Activated naive CD8-positive, alpha-beta T cell treated with anti-CD3 and anti-CD28 coated beads, Interleukin-2, amount 50 U/mL, for 24 hours (primary cell): ENCODE measurements around the gene DICER1.
A peak's percentile ranks its signal among the peaks of the same experiment; 100 is the strongest.
"Not testable (repeated sequence)": the region's sequence is repeated elsewhere in the genome, so short reads cannot be mapped to it uniquely, and the experiment has no call there.

ENCODE experiments used
- ATAC-seq: fragments of 150-1000 bp; cut with Tn5 transposase; one replicate; pipeline ENCODE4 v1.10.0; 2021
- DNase-seq: peaks from one replicate; pipeline ENCODE4 v3.0.0; 2021
- H3K27ac Mint-ChIP-seq: one replicate; pipeline ENCODE4 v1.8.0; 2021; ENCODE audit warnings: mild to moderate bottlenecking, mixed read lengths
- H3K27me3 Mint-ChIP-seq: one replicate; pipeline ENCODE4 v1.8.0; 2021; ENCODE audit warnings: mixed read lengths
- H3K36me3 Mint-ChIP-seq: one replicate; pipeline ENCODE4 v1.8.0; 2021; ENCODE audit warnings: low read depth, mixed read lengths
- H3K4me1 Mint-ChIP-seq: one replicate; pipeline ENCODE4 v1.8.0; 2021; ENCODE audit warnings: mixed read lengths
- H3K4me3 Mint-ChIP-seq: one replicate; pipeline ENCODE4 v1.8.0; 2021; ENCODE audit warnings: mild to moderate bottlenecking, moderate library complexity, mixed read lengths
- H3K9me3 Mint-ChIP-seq: one replicate; pipeline ENCODE4 v1.8.0; 2021; ENCODE audit warnings: mixed read lengths

The DICER1 gene

GRCh38 chr14:95146079-95146771, 11.1 kb downstream of the DICER1 start:
- peaks cover 78% of the 10 kb centered on the region for H3K4me1 Mint-ChIP-seq
- ATAC-seq: no peak
- no peak overlapping the region for H3K27ac Mint-ChIP-seq
- H3K27me3 Mint-ChIP-seq: no peaks in the 10 kb centered on the region
- DNase-seq: no peak
- H3K36me3 Mint-ChIP-seq: peaks cover 22% of the 10 kb centered on the region
- no peak overlapping the region for H3K4me3 Mint-ChIP-seq
- H3K9me3 Mint-ChIP-seq: peaks cover 18% of the 10 kb centered on the region

GRCh38 chr14:95144849-95145248, 12.5 kb downstream of the DICER1 start:
- no peak for DNase-seq
- H3K9me3 Mint-ChIP-seq: peaks cover 18% of the 10 kb centered on the region
- no peak overlapping the region for H3K4me3 Mint-ChIP-seq
- no peak overlapping the region for H3K27ac Mint-ChIP-seq
- H3K36me3 Mint-ChIP-seq: peaks cover 22% of the 10 kb centered on the region
- no peak for ATAC-seq
- H3K27me3 Mint-ChIP-seq: no peaks in the 10 kb centered on the region
- peaks cover 76% of the 10 kb centered on the region for H3K4me1 Mint-ChIP-seq

- no peak overlapping the region for H3K4me3 Mint-ChIP-seq
- peaks cover 79% of the 10 kb centered on the region for H3K4me1 Mint-ChIP-seq
- peaks cover 18% of the 10 kb centered on the region for H3K9me3 Mint-ChIP-seq
Observed at GRCh38 chr14:95143808-95144620, 13.3 kb downstream of the DICER1 start.

GRCh38 chr14:95142208-95142607, 15.1 kb downstream of the DICER1 start:
- Mint-ChIP-seq H3K27me3 (no peaks in the 10 kb centered on the region), H3K4me1 (peaks cover 75% of the 10 kb centered on the region), H3K4me3 (no peak overlapping the region), H3K27ac (no peak overlapping the region), H3K9me3 (peaks cover 18% of the 10 kb centered on the region), H3K36me3 (peaks cover 21% of the 10 kb centered on the region)
- ATAC-seq: no peak
- DNase-seq: no peak

More at GRCh38 chr14:95143808-95144620, 13.3 kb downstream of the DICER1 start:
- Mint-ChIP-seq H3K27ac (no peak overlapping the region), H3K27me3 (no peaks in the 10 kb centered on the region), H3K36me3 (peaks cover 22% of the 10 kb centered on the region)
- ATAC-seq: no peak
- DNase-seq: no peak

- Mint-ChIP-seq H3K27ac (no peak overlapping the region), H3K36me3 (peaks cover 18% of the 10 kb centered on the region), H3K27me3 (no peaks in the 10 kb centered on the region), H3K4me3 (no peak overlapping the region), H3K4me1 (peaks cover 75% of the 10 kb centered on the region), H3K9me3 (peaks cover 16% of the 10 kb centered on the region)
- ATAC-seq (no peak), DNase-seq (no peak)
Observed at GRCh38 chr14:95141684-95142083, 15.6 kb downstream of the DICER1 start.

GRCh38 chr14:95140060-95140858, 17.1 kb downstream of the DICER1 start:
- H3K9me3 Mint-ChIP-seq: peaks cover 6% of the 10 kb centered on the region
- DNase-seq: no peak
- peaks cover 71% of the 10 kb centered on the region for H3K4me1 Mint-ChIP-seq
- peak overlapping the region; percentile 5 for H3K4me3 Mint-ChIP-seq
- ATAC-seq: peak; percentile 46
- H3K27ac Mint-ChIP-seq: peak overlapping the region; percentile 7
- peaks cover 7% of the 10 kb centered on the region for H3K36me3 Mint-ChIP-seq
- no peaks in the 10 kb centered on the region for H3K27me3 Mint-ChIP-seq

- no peak for ATAC-seq
- Mint-ChIP-seq H3K27me3 (no peaks in the 10 kb centered on the region), H3K9me3 (no peaks in the 10 kb centered on the region), H3K27ac (no peak overlapping the region), H3K36me3 (peaks cover 2% of the 10 kb centered on the region), H3K4me1 (peaks cover 69% of the 10 kb centered on the region), H3K4me3 (no peak overlapping the region)
- no peak for DNase-seq
Observed at GRCh38 chr14:95138876-95139275, 18.5 kb downstream of the DICER1 start.

- H3K4me3 Mint-ChIP-seq, H3K36me3 Mint-ChIP-seq, DNase-seq, ATAC-seq, H3K9me3 Mint-ChIP-seq, H3K27me3 Mint-ChIP-seq: not testable (repeated sequence)
- peak overlapping the region; percentile 10 for H3K27ac Mint-ChIP-seq
- H3K4me1 Mint-ChIP-seq: peaks cover 65% of the 10 kb centered on the region
Observed at GRCh38 chr14:95138455-95138854, 18.9 kb downstream of the DICER1 start.

GRCh38 chr14:95137804-95138167, 19.5 kb downstream of the DICER1 start:
- ATAC-seq (no peak), DNase-seq (no peak)
- Mint-ChIP-seq H3K4me3 (no peak overlapping the region), H3K27ac (no peak overlapping the region), H3K36me3 (peaks cover 9% of the 10 kb centered on the region), H3K4me1 (peaks cover 61% of the 10 kb centered on the region), H3K27me3 (no peaks in the 10 kb centered on the region), H3K9me3 (no peaks in the 10 kb centered on the region)

- no peaks in the 10 kb centered on the region for H3K27me3 Mint-ChIP-seq
- H3K36me3 Mint-ChIP-seq: peaks cover 14% of the 10 kb centered on the region
- no peaks in the 10 kb centered on the region for H3K9me3 Mint-ChIP-seq
- peak overlapping the region; percentile 44 for H3K27ac Mint-ChIP-seq
- ATAC-seq: no peak
- no peak for DNase-seq
- no peak overlapping the region for H3K4me3 Mint-ChIP-seq
- H3K4me1 Mint-ChIP-seq: peaks cover 57% of the 10 kb centered on the region
Observed at GRCh38 chr14:95137164-95137803, 20.0 kb downstream of the DICER1 start.

GRCh38 chr14:95136631-95137030, 20.7 kb downstream of the DICER1 start:
- Mint-ChIP-seq H3K27me3 (no peaks in the 10 kb centered on the region), H3K4me1 (peaks cover 52% of the 10 kb centered on the region), H3K9me3 (no peaks in the 10 kb centered on the region), H3K27ac (peak overlapping the region; percentile 44), H3K36me3 (peaks cover 18% of the 10 kb centered on the region), H3K4me3 (no peak overlapping the region)
- no peak for DNase-seq
- ATAC-seq: no peak

- Mint-ChIP-seq H3K9me3 (no peaks in the 10 kb centered on the region), H3K4me3 (no peak overlapping the region), H3K36me3 (peaks cover 29% of the 10 kb centered on the region), H3K27ac (no peak overlapping the region), H3K27me3 (no peaks in the 10 kb centered on the region), H3K4me1 (peaks cover 33% of the 10 kb centered on the region)
- ATAC-seq: no peak
- no peak for DNase-seq
Observed at GRCh38 chr14:95134304-95134933, 22.9 kb downstream of the DICER1 start.

- no peak overlapping the region for H3K27ac Mint-ChIP-seq
- no peaks in the 10 kb centered on the region for H3K27me3 Mint-ChIP-seq
- no peak for DNase-seq
- peaks cover 36% of the 10 kb centered on the region for H3K36me3 Mint-ChIP-seq
- H3K9me3 Mint-ChIP-seq: no peaks in the 10 kb centered on the region
- no peak overlapping the region for H3K4me3 Mint-ChIP-seq
- H3K4me1 Mint-ChIP-seq: peaks cover 28% of the 10 kb centered on the region
- ATAC-seq: no peak
Observed at GRCh38 chr14:95133282-95133681, 24.0 kb downstream of the DICER1 start.

GRCh38 chr14:95132760-95133159, 24.6 kb downstream of the DICER1 start:
- DNase-seq (no peak), ATAC-seq (no peak)
- H3K27me3 Mint-ChIP-seq: no peaks in the 10 kb centered on the region
- no peak overlapping the region for H3K27ac Mint-ChIP-seq
- peaks cover 38% of the 10 kb centered on the region for H3K36me3 Mint-ChIP-seq
- no peak overlapping the region for H3K4me3 Mint-ChIP-seq
- H3K4me1 Mint-ChIP-seq: peaks cover 26% of the 10 kb centered on the region
- no peaks in the 10 kb centered on the region for H3K9me3 Mint-ChIP-seq
